UCSD-AML1 (cell line): ENCODE measurements around the gene NFE2L2.
"Not testable (repeated sequence)": the region's sequence is repeated elsewhere in the genome, so short reads cannot be mapped to it uniquely, and the experiment has no call there.

Experiments used
- DNase-seq: peaks from one replicate; lab custom pipeline; 2025; ENCODE audit not compliant: unreplicated experiment; lab: John Stamatoyannopoulos, UW

NFE2L2 gene

GRCh38 chr2:177258059-177258458, 6.5 kb downstream of the NFE2L2 start:
- DNase-seq, result no peak

GRCh38 chr2:177257471-177257870, 7.1 kb downstream of the NFE2L2 start:
- DNase-seq, result no peak

GRCh38 chr2:177256695-177257094, 7.8 kb downstream of the NFE2L2 start:
- no peak for DNase-seq

GRCh38 chr2:177256026-177256425, 8.5 kb downstream of the NFE2L2 start:
- DNase-seq, result no peak

- DNase-seq, result no peak
Observed at GRCh38 chr2:177255227-177255601, 9.3 kb downstream of the NFE2L2 start.

- DNase-seq, result peak; percentile 17
Observed at GRCh38 chr2:177254433-177255226, 9.9 kb downstream of the NFE2L2 start.

- no peak for DNase-seq
Observed at GRCh38 chr2:177253704-177254103, 10.8 kb downstream of the NFE2L2 start.

- no peak for DNase-seq
Observed at GRCh38 chr2:177252808-177253531, 11.6 kb downstream of the NFE2L2 start.

- DNase-seq, result no peak
Observed at GRCh38 chr2:177251165-177251542, 13.4 kb downstream of the NFE2L2 start.

- no peak for DNase-seq
Observed at GRCh38 chr2:177250461-177250860, 14.1 kb downstream of the NFE2L2 start.

GRCh38 chr2:177249038-177249437, 15.5 kb downstream of the NFE2L2 start:
- no peak for DNase-seq

- no peak for DNase-seq
Observed at GRCh38 chr2:177247693-177248262, 16.7 kb downstream of the NFE2L2 start.

- DNase-seq, result not testable (repeated sequence)
Observed at GRCh38 chr2:177246523-177247030, 17.9 kb downstream of the NFE2L2 start.

GRCh38 chr2:177246000-177246399, 18.5 kb downstream of the NFE2L2 start:
- DNase-seq, result no peak

GRCh38 chr2:177245010-177245422, 19.5 kb downstream of the NFE2L2 start:
- DNase-seq, result no peak

- DNase-seq, result no peak
Observed at GRCh38 chr2:177244244-177244771, 20.2 kb downstream of the NFE2L2 start.

GRCh38 chr2:177243476-177243875, 21.1 kb downstream of the NFE2L2 start:
- DNase-seq, result no peak

GRCh38 chr2:177243073-177243472, 21.5 kb downstream of the NFE2L2 start:
- no peak for DNase-seq

GRCh38 chr2:177242121-177242987, 22.2 kb downstream of the NFE2L2 start:
- DNase-seq, result no peak

- no peak for DNase-seq
Observed at GRCh38 chr2:177241711-177242120, 22.8 kb downstream of the NFE2L2 start.
